HUES64 (cell line): ENCODE measurements around the gene KRTAP20-2.

Experiments
- H3K27ac ChIP-seq: 2 replicates; pipeline ENCODE4 v1.7.0; 2013; ENCODE audit warnings: low read depth, low read length, inconsistent platforms
- H3K27me3 ChIP-seq: 2 replicates; pipeline ENCODE4 v1.6.1; 2013; ENCODE audit warnings: mild to moderate bottlenecking, low read length; ENCODE audit not compliant: insufficient read depth
- H3K36me3 ChIP-seq: 2 replicates; pipeline ENCODE4 v1.6.1; 2013; ENCODE audit warnings: mild to moderate bottlenecking, low read length; ENCODE audit not compliant: insufficient read depth
- H3K4me1 ChIP-seq: 2 replicates; pipeline ENCODE4 v1.6.1; 2013; ENCODE audit warnings: mild to moderate bottlenecking, low read length, moderate library complexity; ENCODE audit not compliant: insufficient read depth
- H3K4me3 ChIP-seq: 2 replicates; pipeline ENCODE4 v1.5.1; 2013; ENCODE audit warnings: mild to moderate bottlenecking, low read length, moderate library complexity
- H3K9ac ChIP-seq: 2 replicates; pipeline ENCODE4 v1.6.1; 2013; ENCODE audit warnings: mild to moderate bottlenecking, low read depth, low read length
- H3K9me3 ChIP-seq: 2 replicates; pipeline ENCODE4 v1.6.1; 2013; ENCODE audit warnings: low read depth, low read length; ENCODE audit not compliant: insufficient read depth
- WGBS: fragments of 150-250, 120-280 bp; methylation state at CpG from one replicate; pipeline ENCODE4 v1.1.7; 2013; ENCODE audit warnings: missing lambda C conversion rate; 5-methylcytosine and 5-hydroxymethylcytosine counted together

Gene KRTAP20-2

GRCh38 chr21:30674312-30674711 lies 39.3 kb downstream of the KRTAP20-2 start:
- H3K27ac ChIP-seq, result no peak overlapping the region
- no peak overlapping the region for H3K4me3 ChIP-seq
- no peaks in the 10 kb centered on the region for H3K4me1 ChIP-seq
- no peaks in the 10 kb centered on the region for H3K36me3 ChIP-seq
- WGBS, result 86% methylated on average over 1 of the region's 1 CpG
- no peaks in the 10 kb centered on the region for H3K27me3 ChIP-seq
- H3K9me3 ChIP-seq, result peaks cover 4% of the 10 kb centered on the region; the same call in 1 of the 2 replicates
- H3K9ac ChIP-seq, result no peak overlapping the region

- H3K4me1 ChIP-seq, result no peaks in the 10 kb centered on the region
- no peak overlapping the region for H3K4me3 ChIP-seq
- H3K9ac ChIP-seq, result no peak overlapping the region
- no peaks in the 10 kb centered on the region for H3K36me3 ChIP-seq
- H3K27me3 ChIP-seq, result no peaks in the 10 kb centered on the region
- no peak overlapping the region for H3K27ac ChIP-seq
- H3K9me3 ChIP-seq, result no peaks in the 10 kb centered on the region
These were observed 41.7 kb downstream of the KRTAP20-2 start for GRCh38 chr21:30676737-30677136.

GRCh38 chr21:30680586-30680985 lies 45.6 kb downstream of the KRTAP20-2 start:
- Histone ChIP-seq H3K9me3 (no peaks in the 10 kb centered on the region), H3K9ac (no peak overlapping the region), H3K4me1 (no peaks in the 10 kb centered on the region), H3K27ac (no peak overlapping the region), H3K27me3 (no peaks in the 10 kb centered on the region), H3K36me3 (no peaks in the 10 kb centered on the region), H3K4me3 (no peak overlapping the region)
- 92% methylated on average over 1 of the region's 1 CpG for WGBS

DNA sequence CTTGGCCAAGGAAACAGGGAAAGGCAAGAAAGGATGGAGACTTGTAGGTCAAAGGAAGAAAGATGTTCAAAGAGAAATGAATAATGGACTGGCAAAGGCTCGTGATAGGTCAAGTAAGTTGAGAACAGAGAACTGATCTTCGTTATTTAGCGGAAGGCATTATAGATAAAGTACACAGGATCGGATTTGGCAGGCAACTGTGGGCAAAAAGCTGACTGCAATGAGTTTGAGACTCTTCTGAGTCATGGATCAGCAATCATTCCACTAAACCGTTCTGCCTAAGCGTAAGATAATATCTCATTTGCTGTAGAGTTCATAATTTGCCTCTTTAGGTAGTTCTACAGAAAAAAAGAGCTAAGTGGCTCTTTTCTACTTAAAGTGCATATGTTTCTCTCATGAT lies 49.5 kb downstream of the KRTAP20-2 start:
- no peaks in the 10 kb centered on the region for H3K27me3 ChIP-seq
- no peaks in the 10 kb centered on the region for H3K9me3 ChIP-seq
- H3K4me1 ChIP-seq, result no peaks in the 10 kb centered on the region; the same call in 1 of the 2 replicates
- H3K27ac ChIP-seq, result no peak overlapping the region
- H3K36me3 ChIP-seq, result no peaks in the 10 kb centered on the region
- WGBS, result 88% methylated on average over 6 of the region's 6 CpGs
- H3K4me3 ChIP-seq, result no peak overlapping the region
- no peak overlapping the region for H3K9ac ChIP-seq
